Esophagus muscularis mucosa (tissue), 4 donors: ENCODE measurements around the gene TMEM51. TPM values are rescaled to one million over a fixed set of nuclear protein-coding genes. Genes with fewer than 3 reads are reported as not detected.

Experiments used
- DNase-seq: peaks from one replicate; pipeline ENCODE4 v3.0.0-alpha.2; 2017; ENCODE audit errors: extremely low spot score
- H3K27ac ChIP-seq, 4 donors: fragments of 200-600 bp; sonication (generic); replicated peaks in 1 of 4; 1 replicate in 3 of 4; 2 replicates in 1 of 4; pipeline ENCODE4 v1.5.1; 2016 to 2019; ENCODE audit warnings: mild to moderate bottlenecking in 1 of 4
- H3K27me3 ChIP-seq, 4 donors: fragments of 200-600 bp; sonication (generic); one replicate each; pipeline versions ENCODE4 v1.5.1 to v1.6.0; 2016 to 2019
- H3K36me3 ChIP-seq, 4 donors: fragments of 200-600 bp; sonication (generic); one replicate each; pipeline ENCODE4 v1.5.1; 2016 to 2019
- H3K4me1 ChIP-seq, 4 donors: fragments of 200-600 bp; sonication (generic); one replicate each; pipeline ENCODE4 v1.5.1; 2016 to 2019
- H3K4me3 ChIP-seq, 4 donors: fragments of 200-600 bp; sonication (generic); 1 replicate in 2 of 4; 2 replicates in 2 of 4; pipeline ENCODE4 v1.5.1; 2016 to 2019; ENCODE audit warnings: mild to moderate bottlenecking in 4 of 4, moderate library complexity in 1 of 4
- H3K9me3 ChIP-seq, 4 donors: fragments of 200-600 bp; sonication (generic); 1 replicate in 3 of 4; 2 replicates in 1 of 4; pipeline ENCODE4 v1.5.1; 2016 to 2019
- CTCF ChIP-seq, 3 experiments: fragments of 200-600 bp in 2 of 3; fragments of 450-650 bp in 1 of 3; sonication (generic) in 2 of 3; IDR thresholded peaks; one replicate each; pipeline ENCODE4 v1.5.1; 2017 to 2019; ENCODE audit warnings: antibody characterized with exemption in 3 of 3, mild to moderate bottlenecking in 2 of 3, moderate library complexity in 1 of 3
- EP300 ChIP-seq: sonication (generic); formaldehyde crosslinking; IDR thresholded peaks from one replicate; pipeline ENCODE4 v1.6.1; 2017; ENCODE audit warnings: antibody characterized with exemption
- POLR2A ChIP-seq: fragments of 450-650 bp; IDR thresholded peaks from one replicate; pipeline ENCODE4 v1.6.1; 2017; ENCODE audit warnings: antibody characterized with exemption, moderate library complexity, mild to moderate bottlenecking, low read depth
- POLR2AphosphoS5 ChIP-seq, 2 donors: sonication (generic); formaldehyde crosslinking; IDR thresholded peaks; one replicate each; pipeline ENCODE4 v1.6.1; 2017; ENCODE audit warnings: antibody characterized with exemption in 2 of 2
- WGBS: methylation state at CpG from one replicate; pipeline ENCODE4 v1.1.5; 2018; 5-methylcytosine and 5-hydroxymethylcytosine counted together
- intact Hi-C: fragments of 100-400 bp; cut with DNase I; formaldehyde crosslinking; loops from one replicate; pipeline ENCODE4 v1.15.1; 2023
- total RNA-seq, 4 donors: library from RNA; depleted of rRNA; stranded (reverse); fragments of >200 nt; gene quantifications; one replicate each; pipeline versions ENCODE4 v1.1.0 to v1.2.1, GENCODE V29; 2016

TMEM51 gene
- total RNA-seq, 4 donors from 2014 or later = 8.6 to 17.2 (median 11.4) TPM

GRCh38 chr1:15198684-15199083 lies 45.1 kb downstream of the TMEM51 start:
- H3K4me3 ChIP-seq = no peak overlapping the region
- WGBS = 93% methylated on average over 7 of the region's 8 CpGs
- H3K36me3 ChIP-seq = no peaks in the 10 kb centered on the region
- no peak for DNase-seq
- H3K9me3 ChIP-seq = no peaks in the 10 kb centered on the region
- peaks cover 0 to 23% (median 18%) of the 10 kb centered on the region in 4 donors for H3K4me1 ChIP-seq
- no peaks in the 10 kb centered on the region for H3K27me3 ChIP-seq
- intact Hi-C loops = no loop called here
- no peak for TF ChIP-seq POLR2A
- H3K27ac ChIP-seq = no peak overlapping the region

- no peak for DNase-seq
- Histone ChIP-seq H3K27me3 (no peaks in the 10 kb centered on the region), H3K4me1 (peaks cover 0 to 20% (median 18%) of the 10 kb centered on the region in 4 donors), H3K9me3 (no peaks in the 10 kb centered on the region), H3K27ac (peak overlapping the region in 1 of 4 donors; percentile 31), H3K36me3 (no peaks in the 10 kb centered on the region), H3K4me3 (no peak overlapping the region)
- TF ChIP-seq CTCF (IDR thresholded peaks at IDR 0.05) = no peak
- TF ChIP-seq POLR2A = no peak
- TF ChIP-seq POLR2AphosphoS5 (IDR thresholded peaks at IDR 0.05) = no peak
- no peak for TF ChIP-seq EP300
- WGBS = 71% methylated on average over 4 of the region's 4 CpGs
- intact Hi-C loops = loop anchor here (2.0 kb wide), 1 partner anchor 70 kb away; no protein-coding TSS in a partner anchor
These were observed 47.7 kb downstream of the TMEM51 start for GRCh38 chr1:15201221-15201620.

- Histone ChIP-seq H3K27ac (peak overlapping the region in 1 of 4 donors; percentile 31), H3K27me3 (no peaks in the 10 kb centered on the region), H3K9me3 (no peaks in the 10 kb centered on the region), H3K4me3 (no peak overlapping the region), H3K36me3 (no peaks in the 10 kb centered on the region), H3K4me1 (peaks cover 0 to 27% (median 22%) of the 10 kb centered on the region in 4 donors)
- no peak for DNase-seq
- intact Hi-C loops = loop anchor here (2.0 kb wide), 1 partner anchor 69 kb away; no protein-coding TSS in a partner anchor
- 66% methylated on average over 11 of the region's 13 CpGs for WGBS
- TF ChIP-seq POLR2A (no peak), CTCF (IDR thresholded peaks at IDR 0.05) (no peak), POLR2AphosphoS5 (IDR thresholded peaks at IDR 0.05) (no peak), EP300 (no peak)
These were observed 48.5 kb downstream of the TMEM51 start for GRCh38 chr1:15201849-15202551.

- no peaks in the 10 kb centered on the region for H3K9me3 ChIP-seq
- no peak overlapping the region for H3K27ac ChIP-seq
- H3K4me3 ChIP-seq = no peak overlapping the region
- intact Hi-C loops = no loop called here
- no peak for DNase-seq
- H3K4me1 ChIP-seq = peaks cover 0 to 48% (median 30%) of the 10 kb centered on the region in 4 donors
- no peaks in the 10 kb centered on the region for H3K27me3 ChIP-seq
- WGBS = 90% methylated on average over 6 of the region's 7 CpGs
- no peaks in the 10 kb centered on the region for H3K36me3 ChIP-seq
- TF ChIP-seq POLR2AphosphoS5 (IDR thresholded peaks at IDR 0.05) (no peak), POLR2A (no peak), CTCF (IDR thresholded peaks at IDR 0.05) (no peak), EP300 (no peak)
These were observed 51.4 kb downstream of the TMEM51 start for GRCh38 chr1:15204931-15205330.

GRCh38 chr1:15205586-15206346 lies 52.2 kb downstream of the TMEM51 start:
- H3K36me3 ChIP-seq = no peaks in the 10 kb centered on the region
- TF ChIP-seq POLR2AphosphoS5 (IDR thresholded peaks at IDR 0.05) (no peak), POLR2A (no peak), EP300 (no peak), CTCF (IDR thresholded peaks at IDR 0.05) (no peak)
- 88% methylated on average over 12 of the region's 12 CpGs for WGBS
- no peaks in the 10 kb centered on the region for H3K9me3 ChIP-seq
- H3K27me3 ChIP-seq = no peaks in the 10 kb centered on the region
- no peak overlapping the region for H3K27ac ChIP-seq
- peaks cover 0 to 43% (median 28%) of the 10 kb centered on the region in 4 donors for H3K4me1 ChIP-seq
- DNase-seq = no peak
- intact Hi-C loops = no loop called here
- no peak overlapping the region for H3K4me3 ChIP-seq
